T-helper 2 cell (primary cell): ENCODE measurements around the gene MID1.

Experiments used
- DNase-seq, 5 experiments: peaks; one replicate each; pipeline versions ENCODE4 v3.0.0 to v3.0.0-alpha.2; 2012 to 2022

Gene MID1

DNA sequence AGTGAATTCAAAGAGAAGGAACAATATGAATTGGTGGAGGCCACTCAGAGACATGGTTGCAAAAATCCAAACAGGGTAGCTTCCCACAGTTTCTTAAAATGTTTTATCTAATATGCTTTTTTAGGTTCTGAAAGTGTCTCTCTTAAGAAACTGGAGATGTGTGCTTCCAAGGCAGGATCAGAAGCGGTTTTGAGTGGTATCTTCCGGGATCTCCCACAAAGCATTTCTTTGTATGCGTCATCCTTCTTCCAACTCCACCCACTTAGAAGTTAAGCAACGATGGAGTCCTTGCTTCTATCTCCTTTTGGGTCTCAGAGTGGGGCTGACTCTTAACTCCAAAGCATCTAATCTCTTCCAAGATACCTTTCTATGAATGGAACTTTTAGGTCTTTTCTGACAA, 196.7 kb downstream of the MID1 start:
- DNase-seq: no peak

DNA sequence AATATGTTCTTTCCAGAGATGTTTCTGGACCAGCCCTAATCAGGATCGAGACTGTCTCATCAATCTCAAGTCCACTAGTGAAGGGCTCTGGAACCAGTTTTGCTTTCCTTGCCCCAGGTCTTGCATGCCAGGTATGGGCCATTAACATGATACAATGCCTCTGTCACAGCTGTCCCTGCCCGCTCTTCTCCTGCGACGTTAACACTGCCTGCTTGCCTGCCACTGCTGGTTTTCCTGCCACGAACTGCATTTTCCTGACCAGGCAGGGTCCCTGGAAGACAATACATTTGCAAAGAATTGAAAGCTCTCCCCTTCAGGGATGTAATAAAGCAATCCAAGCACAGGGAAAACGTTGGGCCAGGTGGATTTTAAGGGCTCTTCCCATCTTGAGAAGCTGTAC, 200.3 kb downstream of the MID1 start:
- no peak for DNase-seq

- DNase-seq: no peak
These were observed 204.0 kb downstream of the MID1 start for GRCh38 chrX:10416424-10416823.

DNA sequence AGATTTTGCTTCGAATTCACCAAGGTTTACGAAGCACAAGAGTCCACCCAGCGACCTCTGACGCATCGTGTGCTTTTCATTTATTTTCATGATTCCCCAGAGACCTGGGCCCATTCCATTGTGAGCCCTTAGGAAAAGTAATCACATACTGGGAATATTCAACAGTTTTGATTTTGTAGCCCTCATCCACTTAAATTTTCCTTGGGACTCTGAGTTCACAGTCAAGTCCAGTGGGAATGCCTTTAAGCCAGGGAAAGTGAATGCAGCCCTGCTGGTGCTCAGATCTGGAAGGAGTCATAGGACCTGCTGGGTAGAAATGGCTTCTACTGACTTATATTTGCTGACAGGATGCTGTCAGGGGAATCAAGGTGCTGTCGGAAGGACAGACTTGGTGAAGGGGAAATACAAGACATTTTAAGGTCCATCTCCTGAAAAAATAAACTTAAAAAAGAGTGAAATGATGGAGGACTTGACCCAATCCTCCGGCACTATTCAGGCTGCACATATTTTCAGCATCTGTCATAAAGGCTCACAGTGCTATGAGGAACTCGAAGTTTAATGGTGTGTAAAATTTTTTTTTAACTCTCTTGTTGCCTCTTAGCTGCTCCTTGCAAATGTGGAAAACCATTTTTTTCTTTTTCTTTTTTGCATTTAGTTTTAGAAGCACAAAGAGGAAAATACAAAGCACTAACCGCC, 204.9 kb downstream of the MID1 start:
- no peak for DNase-seq

GRCh38 chrX:10414862-10415261, 205.5 kb downstream of the MID1 start:
- no peak for DNase-seq

DNA sequence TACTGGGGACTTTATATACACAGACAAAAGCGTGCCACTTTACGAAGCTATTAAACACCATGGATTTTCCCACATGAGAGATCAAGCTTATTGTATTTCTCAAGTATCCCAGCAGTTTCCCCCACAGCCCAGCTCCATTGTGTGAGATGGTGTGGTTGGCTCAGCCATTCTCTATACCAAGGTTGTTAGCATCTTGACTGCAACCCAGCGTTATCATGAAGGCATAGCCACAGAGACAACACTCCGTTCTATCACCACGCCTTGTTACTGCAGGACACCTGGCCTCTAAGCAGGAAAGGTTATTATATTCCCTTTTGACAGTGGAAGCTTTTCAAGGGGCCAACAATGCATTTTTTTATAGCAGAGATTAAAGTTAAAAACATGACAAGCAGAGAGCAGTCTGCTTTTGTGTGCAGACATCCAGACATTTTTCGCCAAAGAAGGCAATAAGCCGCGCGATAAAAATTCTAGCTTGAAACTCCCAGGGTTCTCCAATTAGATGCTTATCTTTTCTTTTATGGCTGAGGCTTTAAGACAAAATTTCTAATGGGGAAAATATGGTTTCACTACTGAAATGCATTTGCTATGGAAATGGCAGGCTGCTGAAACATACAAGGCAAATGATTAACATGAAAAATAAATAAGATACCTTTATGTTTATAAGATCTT, 206.1 kb downstream of the MID1 start:
- no peak for DNase-seq

DNA sequence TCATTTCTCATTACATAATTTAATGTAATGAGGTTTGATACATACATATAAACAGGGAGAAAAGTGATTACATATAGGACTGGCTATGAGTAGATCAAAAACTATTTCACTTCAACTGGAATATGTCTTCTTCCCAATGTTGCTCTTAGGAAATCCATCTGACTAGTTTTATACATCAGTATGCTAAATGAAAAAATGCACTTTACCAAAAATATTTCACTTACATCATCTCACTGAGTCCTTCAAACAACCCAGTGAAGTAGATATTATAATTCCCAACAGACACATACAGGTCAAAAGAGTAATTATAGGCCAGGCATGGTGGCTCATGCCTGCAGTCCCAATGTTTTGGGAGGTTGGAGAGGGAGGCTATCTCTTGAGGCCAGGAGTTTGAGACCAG, 215.9 kb downstream of the MID1 start:
- DNase-seq: no peak

GRCh38 chrX:10401239-10401638, 219.1 kb downstream of the MID1 start:
- no peak for DNase-seq

- DNase-seq: no peak
These were observed 221.2 kb downstream of the MID1 start for GRCh38 chrX:10399043-10399741.

DNA sequence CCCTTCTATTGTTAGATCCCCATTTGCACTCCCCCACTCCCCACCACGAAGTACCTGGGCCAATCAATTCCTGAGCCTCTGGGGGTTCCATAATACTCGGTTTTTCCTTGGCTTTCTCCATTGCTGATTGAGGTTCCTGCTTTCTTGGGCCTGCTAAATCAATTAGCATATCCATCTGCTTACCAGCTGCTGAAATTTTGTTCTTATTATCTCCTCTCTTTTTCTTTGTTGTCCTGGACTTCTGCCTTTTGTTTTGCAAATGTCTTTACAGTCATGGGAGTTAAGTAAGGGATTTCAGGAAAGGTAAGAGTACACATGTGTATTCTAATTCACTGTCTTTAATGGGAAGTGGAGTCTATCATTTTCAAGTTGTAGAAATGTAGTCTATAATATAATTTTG, 222.2 kb downstream of the MID1 start:
- no peak for DNase-seq

- DNase-seq: no peak
These were observed 223.0 kb downstream of the MID1 start for GRCh38 chrX:10397349-10397748.

DNA sequence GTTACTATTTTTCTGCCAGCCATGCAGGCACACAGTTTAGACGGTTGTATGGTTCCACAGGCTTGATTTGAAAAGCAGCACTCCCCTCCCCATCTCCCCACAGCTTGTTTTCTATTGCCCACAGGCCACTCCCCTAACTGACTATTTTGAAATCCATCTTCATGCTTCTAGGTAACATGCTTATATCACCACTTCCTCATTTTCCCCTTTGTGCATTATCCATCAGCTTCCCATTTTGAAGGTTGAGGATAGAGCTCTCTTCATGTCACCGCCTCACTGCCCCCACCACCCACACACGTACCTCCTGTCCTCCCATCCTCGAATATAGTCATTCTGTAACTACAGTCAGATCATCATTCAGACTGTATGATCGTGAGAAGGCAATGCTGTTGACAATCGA, 224.7 kb downstream of the MID1 start:
- no peak for DNase-seq
